Astrocyte (in vitro differentiated cells and primary cell): ENCODE results near the gene METTL25.

Source experiments
- CTCF ChIP-seq: IDR thresholded peaks from 2 replicates; pipeline ENCODE4 v1.5.1; 2011; ENCODE audit warnings: low read depth, mild to moderate bottlenecking, inconsistent platforms, low read length, moderate library complexity; ENCODE audit not compliant: insufficient read depth
- EZH2 ChIP-seq: IDR thresholded peaks from 2 replicates; pipeline ENCODE4 v1.6.1; 2012; ENCODE audit warnings: mild to moderate bottlenecking, low read length, inconsistent platforms; ENCODE audit not compliant: insufficient read depth

DNA sequence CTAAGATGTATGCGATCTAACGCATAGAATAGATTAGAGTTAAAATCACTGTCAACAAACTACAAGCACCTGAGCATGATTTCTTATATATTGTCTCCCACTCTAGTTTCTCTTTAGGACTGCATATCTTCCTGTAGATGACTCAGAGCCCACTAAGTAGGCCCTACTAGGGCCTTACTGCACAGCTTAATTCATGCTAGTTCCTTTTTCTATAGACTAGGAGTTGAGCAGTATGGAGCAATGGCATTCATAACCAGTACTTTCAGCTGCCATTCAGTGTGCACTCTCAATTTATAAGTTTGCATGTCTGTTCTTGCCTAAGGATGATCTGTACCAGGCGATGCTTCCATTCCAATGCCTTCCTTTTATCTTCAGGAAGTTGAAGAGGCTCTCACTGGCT, 103.5 kb downstream of the METTL25 start:
- TF ChIP-seq CTCF = no peak
- TF ChIP-seq EZH2 = no peak
